ENCODE results near the gene CHFR. TPM values are rescaled to one million over a fixed set of nuclear protein-coding genes. Genes with fewer than 3 reads are reported as not detected.
"Not testable (repeated sequence)": the region's sequence is repeated elsewhere in the genome, so short reads cannot be mapped to it uniquely, and the experiment has no call there.

CHFR gene
- total RNA-seq, 1 donor from 2014 or later = 43.6 TPM

- Histone ChIP-seq H3K27me3 (ENCODE audit: low read depth) (no peaks in the 10 kb centered on the region), H3K4me1 (no peaks in the 10 kb centered on the region), H3K4me3 (no peak overlapping the region), H3K27ac (no peak overlapping the region), H3K36me3 (peaks cover 95% of the 10 kb centered on the region), H3K9me3 (no peaks in the 10 kb centered on the region)
- intact Hi-C loops (cut with DNase I) = no loop called here
- DNase-seq = no peak
- ATAC-seq = no peak
- no peak for TF ChIP-seq CTCF (IDR thresholded peaks at IDR 0.05)
Measured at GRCh38 chr12:132797820-132798570, 89.4 kb downstream of the CHFR start.

DNA sequence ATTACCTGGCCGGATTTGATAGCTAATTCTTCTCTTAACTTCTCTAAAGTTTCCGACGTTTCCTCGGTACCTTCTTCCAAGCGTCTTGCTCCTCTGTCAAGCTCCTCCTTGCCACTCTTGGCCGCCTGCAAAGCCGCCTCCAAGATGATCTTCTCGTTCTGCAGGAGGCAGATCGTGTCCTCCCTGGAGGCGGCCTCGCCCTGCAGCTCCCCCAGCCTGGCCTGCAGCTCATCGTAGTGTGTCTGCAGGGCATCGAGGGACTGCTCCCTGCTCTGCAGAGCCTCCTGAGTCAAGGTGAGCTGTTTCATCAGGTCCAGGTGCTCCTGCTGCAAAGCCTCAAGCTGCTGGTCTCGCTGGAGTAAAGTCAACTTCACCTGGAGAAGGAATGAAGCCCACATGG, 91.6 kb downstream of the CHFR start:
- H3K36me3 ChIP-seq = peaks cover 85% of the 10 kb centered on the region
- TF ChIP-seq CTCF (IDR thresholded peaks at IDR 0.05) = no peak

GRCh38 chr12:132791940-132792339, 95.5 kb downstream of the CHFR start:
- ATAC-seq; H3K27ac ChIP-seq; DNase-seq; H3K27me3 ChIP-seq (ENCODE audit: low read depth); intact Hi-C loops (cut with DNase I); H3K4me1 ChIP-seq; H3K4me3 ChIP-seq; H3K9me3 ChIP-seq: not testable (repeated sequence)
- peaks cover 78% of the 10 kb centered on the region for H3K36me3 ChIP-seq

More for the DNA sequence above, 91.6 kb downstream of the CHFR start:
- intact Hi-C loops (cut with DNase I) = no loop called here
- no peak for ATAC-seq
- Histone ChIP-seq H3K4me3 (no peak overlapping the region), H3K9me3 (no peaks in the 10 kb centered on the region), H3K27me3 (ENCODE audit: low read depth) (no peaks in the 10 kb centered on the region), H3K27ac (no peak overlapping the region), H3K4me1 (no peaks in the 10 kb centered on the region)
- no peak for DNase-seq

DNA sequence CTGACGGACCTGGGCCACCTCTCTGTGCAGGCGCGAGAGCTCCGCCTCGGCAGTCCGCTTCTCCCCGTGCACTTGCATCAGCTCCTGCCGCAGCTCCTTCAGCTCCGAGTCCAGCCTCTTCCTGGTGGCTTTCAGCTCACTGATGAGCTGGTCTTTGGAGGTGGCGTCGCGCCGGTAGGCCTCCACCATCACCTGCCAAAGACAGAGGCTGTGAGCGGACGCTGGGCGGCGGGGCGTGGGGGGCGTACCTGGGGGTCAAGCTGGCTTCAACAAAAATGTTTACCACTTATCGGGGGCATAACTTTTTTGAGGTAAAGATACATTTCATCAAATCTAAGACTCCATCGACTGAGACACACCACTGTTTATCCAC, 98.3 kb downstream of the CHFR start:
- no peak for TF ChIP-seq CTCF (IDR thresholded peaks at IDR 0.05)
- Histone ChIP-seq H3K4me3 (no peak overlapping the region), H3K36me3 (peaks cover 76% of the 10 kb centered on the region), H3K27me3 (ENCODE audit: low read depth) (no peaks in the 10 kb centered on the region), H3K4me1 (no peaks in the 10 kb centered on the region), H3K27ac (no peak overlapping the region), H3K9me3 (no peaks in the 10 kb centered on the region)
- intact Hi-C loops (cut with DNase I) = no loop called here
- DNase-seq = no peak
- ATAC-seq = no peak

DNA sequence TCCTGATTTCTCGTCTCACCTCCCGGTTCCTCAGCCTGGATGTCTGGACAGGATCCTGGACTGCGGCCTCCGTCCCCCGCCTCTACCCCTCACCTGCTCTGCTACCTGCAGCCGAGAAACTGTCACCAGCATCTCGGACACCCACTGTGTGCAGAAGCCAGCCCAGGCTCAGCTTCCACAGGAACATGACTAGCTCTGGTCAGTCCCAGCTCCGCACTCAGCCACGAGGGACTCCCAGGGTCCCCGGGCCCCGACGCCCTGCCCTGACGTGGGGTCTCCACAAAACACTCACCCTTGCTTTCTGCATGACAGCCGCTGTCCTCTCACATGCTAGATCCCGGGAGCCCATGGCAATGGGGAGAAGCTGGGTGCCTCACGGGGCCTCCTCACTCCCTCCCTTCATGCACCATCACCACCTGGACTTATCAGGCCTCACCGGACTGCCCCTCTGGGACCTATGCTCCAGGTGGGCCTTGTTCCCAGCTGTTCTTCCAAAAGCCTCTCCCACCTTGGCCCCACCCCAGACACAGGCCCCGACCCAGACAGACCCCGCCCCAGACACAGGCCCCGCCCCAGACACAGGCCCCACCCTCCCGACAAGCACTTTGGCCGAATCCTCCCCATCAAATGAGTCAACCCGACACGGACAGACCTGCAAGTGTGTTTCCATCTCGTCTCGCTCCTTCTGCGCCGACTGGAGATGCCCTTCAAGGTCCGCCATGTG, 98.9 kb downstream of the CHFR start:
- no peak for TF ChIP-seq CTCF (IDR thresholded peaks at IDR 0.05)
- ATAC-seq (no peak), DNase-seq (no peak)
- Histone ChIP-seq H3K36me3 (peaks cover 76% of the 10 kb centered on the region), H3K4me1 (no peaks in the 10 kb centered on the region), H3K27me3 (ENCODE audit: low read depth) (no peaks in the 10 kb centered on the region), H3K4me3 (no peak overlapping the region), H3K9me3 (no peaks in the 10 kb centered on the region), H3K27ac (no peak overlapping the region)
- intact Hi-C loops (cut with DNase I) = no loop called here

DNA sequence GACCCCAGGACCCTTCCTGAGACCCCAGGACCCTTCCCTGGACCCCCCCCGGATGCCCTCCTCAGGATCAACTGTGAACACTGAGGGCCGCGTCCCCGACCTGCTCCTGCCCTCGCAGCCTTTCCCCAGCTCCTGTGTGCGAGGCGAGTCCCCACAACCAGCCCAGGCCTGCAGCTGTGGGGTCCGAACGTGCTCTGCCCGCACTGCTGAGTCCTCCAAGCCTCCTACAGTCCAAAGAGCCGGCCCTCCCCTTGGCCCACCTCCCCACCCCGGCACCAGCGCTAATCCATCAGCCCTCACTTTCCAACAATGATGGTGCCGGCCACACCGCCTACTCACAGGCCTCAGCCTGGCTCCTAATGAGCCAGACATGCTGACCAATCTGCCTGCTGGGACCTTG, 99.5 kb downstream of the CHFR start:
- no peak for ATAC-seq
- no peaks in the 10 kb centered on the region for H3K9me3 ChIP-seq
- DNase-seq = no peak
- peaks cover 82% of the 10 kb centered on the region for H3K36me3 ChIP-seq
- H3K4me3 ChIP-seq = no peak overlapping the region
- no peaks in the 10 kb centered on the region for H3K27me3 ChIP-seq (ENCODE audit: low read depth)
- no peak for TF ChIP-seq CTCF (IDR thresholded peaks at IDR 0.05)
- no peak overlapping the region for H3K27ac ChIP-seq
- no peaks in the 10 kb centered on the region for H3K4me1 ChIP-seq
- intact Hi-C loops (cut with DNase I) = no loop called here

All from lower lobe of right lung (tissue), 2 donors.